Parathyroid adenoma (tissue), 2 donors: ENCODE results near the gene COX14.

Source experiments
- H2AFZ ChIP-seq: fragments of 300-600 bp; sonication (generic); one replicate; pipeline ENCODE4 v1.7.0; 2017; ENCODE audit warnings: antibody characterized with exemption, mild to moderate bottlenecking
- H3K27ac ChIP-seq: fragments of 300-600 bp; sonication (generic); one replicate; pipeline ENCODE4 v1.7.0; 2017
- H3K27me3 ChIP-seq: fragments of 300-600 bp; sonication (generic); one replicate; pipeline ENCODE4 v1.7.0; 2017; ENCODE audit warnings: low read length; ENCODE audit not compliant: control insufficient read depth, insufficient read depth
- H3K36me3 ChIP-seq: fragments of 300-600 bp; sonication (generic); one replicate; pipeline ENCODE4 v1.7.0; 2017; ENCODE audit warnings: low read length; ENCODE audit not compliant: control insufficient read depth, insufficient read depth
- H3K4me1 ChIP-seq: fragments of 300-600 bp; sonication (generic); one replicate; pipeline ENCODE4 v1.7.0; 2017; ENCODE audit warnings: control low read depth
- H3K4me2 ChIP-seq: fragments of 300-600 bp; sonication (generic); one replicate; pipeline ENCODE4 v1.7.0; 2017; ENCODE audit warnings: low read length
- H3K4me3 ChIP-seq: fragments of 300-600 bp; sonication (generic); one replicate; pipeline ENCODE4 v1.7.0; 2017; ENCODE audit warnings: low read depth, low read length
- H3K79me2 ChIP-seq: fragments of 300-600 bp; sonication (generic); one replicate; pipeline ENCODE4 v1.7.0; 2017; ENCODE audit warnings: control low read depth
- H3K9ac ChIP-seq: fragments of 300-600 bp; sonication (generic); one replicate; pipeline ENCODE4 v1.7.0; 2017; ENCODE audit warnings: mild to moderate bottlenecking
- H3K9me3 ChIP-seq: fragments of 300-600 bp; sonication (generic); one replicate; pipeline ENCODE4 v1.7.0; 2017; ENCODE audit warnings: low read length; ENCODE audit not compliant: control insufficient read depth
- TF ChIP-seq, protein P1 (sequence below): fragments of 300-600 bp; sonication (generic); IDR thresholded peaks from one replicate; pipeline ENCODE4 v1.7.0; 2017; ENCODE audit warnings: antibody characterized with exemption, mild to moderate bottlenecking
- donor health status: primary hyperparathyroidism.

Gene COX14

GRCh38 chr12:50162230-50162629, 50.2 kb downstream of the COX14 start:
- H3K36me3 ChIP-seq = no peaks in the 10 kb centered on the region
- TF ChIP-seq, protein P1, sequence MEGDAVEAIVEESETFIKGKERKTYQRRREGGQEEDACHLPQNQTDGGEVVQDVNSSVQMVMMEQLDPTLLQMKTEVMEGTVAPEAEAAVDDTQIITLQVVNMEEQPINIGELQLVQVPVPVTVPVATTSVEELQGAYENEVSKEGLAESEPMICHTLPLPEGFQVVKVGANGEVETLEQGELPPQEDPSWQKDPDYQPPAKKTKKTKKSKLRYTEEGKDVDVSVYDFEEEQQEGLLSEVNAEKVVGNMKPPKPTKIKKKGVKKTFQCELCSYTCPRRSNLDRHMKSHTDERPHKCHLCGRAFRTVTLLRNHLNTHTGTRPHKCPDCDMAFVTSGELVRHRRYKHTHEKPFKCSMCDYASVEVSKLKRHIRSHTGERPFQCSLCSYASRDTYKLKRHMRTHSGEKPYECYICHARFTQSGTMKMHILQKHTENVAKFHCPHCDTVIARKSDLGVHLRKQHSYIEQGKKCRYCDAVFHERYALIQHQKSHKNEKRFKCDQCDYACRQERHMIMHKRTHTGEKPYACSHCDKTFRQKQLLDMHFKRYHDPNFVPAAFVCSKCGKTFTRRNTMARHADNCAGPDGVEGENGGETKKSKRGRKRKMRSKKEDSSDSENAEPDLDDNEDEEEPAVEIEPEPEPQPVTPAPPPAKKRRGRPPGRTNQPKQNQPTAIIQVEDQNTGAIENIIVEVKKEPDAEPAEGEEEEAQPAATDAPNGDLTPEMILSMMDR = no peak
- H3K9me3 ChIP-seq = no peaks in the 10 kb centered on the region
- H3K4me3 ChIP-seq = no peak overlapping the region
- no peak overlapping the region for H3K9ac ChIP-seq
- no peaks in the 10 kb centered on the region for H3K27me3 ChIP-seq
- peaks cover 31% of the 10 kb centered on the region for H3K79me2 ChIP-seq
- no peak overlapping the region for H3K27ac ChIP-seq
- H3K4me1 ChIP-seq = no peaks in the 10 kb centered on the region
- no peak overlapping the region for H2AFZ ChIP-seq
- no peak overlapping the region for H3K4me2 ChIP-seq

DNA sequence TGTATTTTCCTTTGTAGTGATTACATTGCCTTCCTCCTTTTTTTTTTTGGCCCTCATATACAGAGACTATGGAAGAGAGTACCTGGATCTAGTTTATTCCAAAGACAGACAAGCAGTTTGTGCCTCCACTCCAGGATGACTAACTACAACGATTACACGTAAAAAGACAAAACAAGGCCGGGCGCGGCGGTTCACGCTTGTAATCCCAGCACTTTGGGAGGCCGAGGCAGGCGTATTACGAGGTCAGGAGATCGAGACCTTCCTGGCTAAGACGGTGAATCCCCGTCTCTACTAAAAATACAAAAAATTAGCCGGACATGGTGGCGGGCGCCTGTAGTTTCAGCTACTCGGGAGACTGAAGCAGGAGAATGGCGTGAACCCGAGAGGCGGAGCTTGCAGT, 52.9 kb downstream of the COX14 start:
- Histone ChIP-seq H3K9me3 (no peaks in the 10 kb centered on the region), H3K36me3 (no peaks in the 10 kb centered on the region), H3K27me3 (no peaks in the 10 kb centered on the region), H3K27ac (no peak overlapping the region), H2AFZ (no peak overlapping the region), H3K4me3 (no peak overlapping the region), H3K9ac (no peak overlapping the region), H3K4me2 (no peak overlapping the region), H3K79me2 (peaks cover 25% of the 10 kb centered on the region), H3K4me1 (no peaks in the 10 kb centered on the region)
- TF ChIP-seq, protein P1 = no peak

GRCh38 chr12:50166799-50167048, 54.7 kb downstream of the COX14 start:
- Histone ChIP-seq H3K4me1 (no peaks in the 10 kb centered on the region), H3K36me3 (no peaks in the 10 kb centered on the region)

DNA sequence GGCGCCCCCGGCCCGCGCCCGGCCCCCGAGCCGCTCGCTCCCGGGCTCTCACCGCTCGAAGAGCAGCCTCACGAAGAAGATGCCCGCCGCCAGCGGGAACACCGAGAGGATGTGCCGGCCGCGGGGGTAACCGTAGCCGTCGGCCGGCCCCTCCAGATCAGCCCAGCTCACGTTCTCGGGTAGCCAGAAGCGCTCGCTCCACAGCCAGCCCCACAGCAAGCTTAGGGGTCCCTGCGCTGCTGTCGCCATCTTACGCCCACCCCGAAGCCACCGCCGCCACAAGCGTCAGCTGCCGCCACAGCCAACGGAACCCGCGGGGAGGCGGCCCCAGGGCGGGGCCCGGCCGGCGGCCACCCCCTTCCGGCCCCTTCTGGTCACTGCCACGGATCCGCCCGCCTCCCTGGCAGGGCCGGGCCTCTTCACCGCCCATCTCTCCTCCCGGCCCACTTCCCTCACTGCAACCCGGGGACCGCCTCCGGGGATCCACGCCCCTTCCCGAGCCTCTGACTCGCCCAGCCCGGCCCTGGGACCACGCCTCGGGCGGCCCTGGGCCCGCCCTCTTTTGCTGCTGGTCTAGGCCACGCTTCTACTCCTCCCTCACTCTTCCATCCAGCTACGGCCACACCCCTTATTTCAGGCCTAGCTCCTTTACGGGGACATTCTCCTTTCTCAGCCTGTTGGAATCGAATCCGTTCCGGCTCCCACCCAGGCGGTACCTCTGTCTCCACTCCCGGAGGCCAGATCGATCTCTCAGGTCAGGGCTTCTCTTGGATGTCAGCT, 55.2 kb downstream of the COX14 start, which contains the start of gene CERS5:
TSS of gene CERS5 (minus strand) at position 321 of the 780 bp plus-strand sequence. CDS start at position 249, 72 bp downstream.
- peak within 1 kb of the TSS; percentile 6 for H3K9ac ChIP-seq
- H3K27ac ChIP-seq = peak within 1 kb of the TSS; percentile 74
- H3K36me3 ChIP-seq = no peaks in the 10 kb centered on the region
- peak within 1 kb of the TSS; percentile 95 for H3K4me3 ChIP-seq
- H2AFZ ChIP-seq = peak within 1 kb of the TSS; percentile 97
- H3K9me3 ChIP-seq = no peaks in the 10 kb centered on the region
- H3K27me3 ChIP-seq = no peaks in the 10 kb centered on the region
- H3K4me2 ChIP-seq = peak within 1 kb of the TSS; percentile 87
- peaks cover 19% of the 10 kb centered on the region for H3K79me2 ChIP-seq
- no peaks in the 10 kb centered on the region for H3K4me1 ChIP-seq
- TF ChIP-seq, protein P1 = peak; percentile 38

More at GRCh38 chr12:50166799-50167048, 54.7 kb downstream of the COX14 start:
- TF ChIP-seq, protein P1 = no peak
- Histone ChIP-seq H3K27ac (peak overlapping the region; percentile 56), H3K9ac (peak overlapping the region; percentile 6), H3K9me3 (no peaks in the 10 kb centered on the region), H3K79me2 (peaks cover 19% of the 10 kb centered on the region), H2AFZ (peak overlapping the region; percentile 97), H3K4me3 (peak overlapping the region; percentile 95), H3K27me3 (no peaks in the 10 kb centered on the region), H3K4me2 (peak overlapping the region; percentile 74)
